Neural crest cell (in vitro differentiated cells): ENCODE measurements around the gene NIM1K. TPM values are rescaled to one million over a fixed set of nuclear protein-coding genes. Genes with fewer than 3 reads are reported as not detected.
"Not testable (repeated sequence)": the region's sequence is repeated elsewhere in the genome, so short reads cannot be mapped to it uniquely, and the experiment has no call there.

Experiments used
- DNase-seq: peaks from one replicate; pipeline ENCODE4 v3.0.0; 2021; ENCODE audit warnings: low read depth, mixed read lengths, low spot score
- H3K27ac Mint-ChIP-seq: one replicate; pipeline ENCODE4 v1.8.0; 2021; ENCODE audit warnings: mild to moderate bottlenecking, mixed read lengths; ENCODE audit not compliant: unreplicated experiment
- H3K27me3 Mint-ChIP-seq: 2 replicates; pipeline ENCODE4 v1.8.0; 2021; ENCODE audit warnings: low read depth, mild to moderate bottlenecking, mixed read lengths
- H3K36me3 Mint-ChIP-seq: 2 replicates; pipeline ENCODE4 v1.8.0; 2021; ENCODE audit warnings: low read depth, mild to moderate bottlenecking, mixed read lengths
- H3K4me1 Mint-ChIP-seq: 2 replicates; pipeline ENCODE4 v1.8.0; 2021; ENCODE audit warnings: mixed read lengths
- H3K4me3 Mint-ChIP-seq: one replicate; pipeline ENCODE4 v1.8.0; 2021; ENCODE audit warnings: mild to moderate bottlenecking, mixed read lengths
- H3K9me3 Mint-ChIP-seq: 2 replicates; pipeline ENCODE4 v1.8.0; 2021; ENCODE audit warnings: mixed read lengths
- CTCF ChIP-seq: fragments of 200-600 bp; sonication (generic); conservative IDR thresholded peaks from 2 replicates; pipeline ENCODE4 v1.5.0; 2021; ENCODE audit warnings: antibody characterized with exemption, mild to moderate bottlenecking
- total RNA-seq: library from RNA; stranded (reverse); gene quantifications from 2 replicates; pipeline ENCODE4 v1.2.1, GENCODE V29; 2021

NIM1K gene
- total RNA-seq, 1 donor from 2014 or later, result 0.30 TPM

- Mint-ChIP-seq H3K9me3 (no peaks in the 10 kb centered on the region), H3K27me3 (no peaks in the 10 kb centered on the region), H3K36me3 (peaks cover 14% of the 10 kb centered on the region), H3K4me3 (no peak overlapping the region), H3K27ac (no peak overlapping the region), H3K4me1 (no peaks in the 10 kb centered on the region)
- no peak for TF ChIP-seq CTCF
- DNase-seq, result no peak
Measured at GRCh38 chr5:43156388-43156787, 35.6 kb upstream of the NIM1K start.

- Mint-ChIP-seq H3K4me1 (no peaks in the 10 kb centered on the region), H3K36me3 (peaks cover 17% of the 10 kb centered on the region), H3K9me3 (no peaks in the 10 kb centered on the region), H3K27me3 (no peaks in the 10 kb centered on the region), H3K4me3 (no peak overlapping the region), H3K27ac (no peak overlapping the region)
- no peak for DNase-seq
- TF ChIP-seq CTCF, result no peak
Measured at GRCh38 chr5:43157068-43157467, 35.0 kb upstream of the NIM1K start.

GRCh38 chr5:43161244-43161643 lies 30.8 kb upstream of the NIM1K start:
- H3K36me3 Mint-ChIP-seq, result peaks cover 29% of the 10 kb centered on the region

GRCh38 chr5:43164801-43165200 lies 27.2 kb upstream of the NIM1K start:
- H3K9me3 Mint-ChIP-seq, H3K4me3 Mint-ChIP-seq, H3K4me1 Mint-ChIP-seq, DNase-seq, H3K27ac Mint-ChIP-seq, H3K27me3 Mint-ChIP-seq: not testable (repeated sequence)
- H3K36me3 Mint-ChIP-seq, result peaks cover 32% of the 10 kb centered on the region

More at GRCh38 chr5:43161244-43161643, 30.8 kb upstream of the NIM1K start:
- no peaks in the 10 kb centered on the region for H3K4me1 Mint-ChIP-seq
- DNase-seq, result no peak
- no peak overlapping the region for H3K4me3 Mint-ChIP-seq
- no peaks in the 10 kb centered on the region for H3K9me3 Mint-ChIP-seq
- no peak for TF ChIP-seq CTCF
- H3K27me3 Mint-ChIP-seq, result no peaks in the 10 kb centered on the region
- H3K27ac Mint-ChIP-seq, result peak overlapping the region; percentile 72

GRCh38 chr5:43165323-43165722 lies 26.7 kb upstream of the NIM1K start:
- no peak for DNase-seq
- Mint-ChIP-seq H3K4me3 (no peak overlapping the region), H3K9me3 (no peaks in the 10 kb centered on the region), H3K36me3 (peaks cover 32% of the 10 kb centered on the region), H3K4me1 (no peaks in the 10 kb centered on the region), H3K27ac (no peak overlapping the region), H3K27me3 (no peaks in the 10 kb centered on the region)
- no peak for TF ChIP-seq CTCF

- no peak for DNase-seq
- no peaks in the 10 kb centered on the region for H3K27me3 Mint-ChIP-seq
- H3K4me1 Mint-ChIP-seq, result no peaks in the 10 kb centered on the region
- H3K4me3 Mint-ChIP-seq, result no peak overlapping the region
- no peaks in the 10 kb centered on the region for H3K9me3 Mint-ChIP-seq
- H3K27ac Mint-ChIP-seq, result no peak overlapping the region
- peaks cover 30% of the 10 kb centered on the region for H3K36me3 Mint-ChIP-seq
- no peak for TF ChIP-seq CTCF
Measured at GRCh38 chr5:43168175-43168574, 23.9 kb upstream of the NIM1K start.
